GM10266 (cell line): ENCODE data around the gene CSH2.
"Not testable (repeated sequence)": the region's sequence is repeated elsewhere in the genome, so short reads cannot be mapped to it uniquely, and the experiment has no call there.

ENCODE experiments used
- DNase-seq: peaks from one replicate; pipeline ENCODE4 v3.0.0; 2012; ENCODE audit errors: extremely low spot score
- TF ChIP-seq, protein P1 (sequence below): IDR thresholded peaks from 2 replicates; pipeline ENCODE4 v1.5.1; 2012; ENCODE audit warnings: mild to moderate bottlenecking, low read depth; ENCODE audit not compliant: control insufficient read depth, insufficient read depth; ENCODE audit errors: missing control alignments

The CSH2 gene

GRCh38 chr17:63894821-63895220, 21.3 kb upstream of the CSH2 start:
- DNase-seq, result not testable (repeated sequence)

DNA sequence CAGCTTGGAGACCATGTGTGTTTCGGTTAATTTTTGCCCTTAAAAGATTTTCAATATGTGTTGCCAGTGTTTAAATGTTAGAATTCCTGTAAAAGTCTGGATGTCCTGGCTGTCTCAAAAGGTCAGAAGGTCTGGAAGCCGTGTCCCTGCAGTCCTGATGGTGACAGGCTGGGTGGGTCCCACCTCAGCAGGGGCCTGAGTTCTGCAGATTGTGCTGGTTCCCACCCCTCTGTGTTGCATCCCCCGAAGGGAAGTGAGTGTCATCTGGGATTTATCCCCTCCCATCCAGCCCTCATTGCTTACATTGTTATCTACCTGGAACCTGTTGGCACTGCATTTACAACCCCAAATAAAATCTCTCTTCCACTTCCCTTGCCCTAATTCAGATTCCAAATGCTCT, 20.5 kb upstream of the CSH2 start:
- DNase-seq, result not testable (repeated sequence)

DNA sequence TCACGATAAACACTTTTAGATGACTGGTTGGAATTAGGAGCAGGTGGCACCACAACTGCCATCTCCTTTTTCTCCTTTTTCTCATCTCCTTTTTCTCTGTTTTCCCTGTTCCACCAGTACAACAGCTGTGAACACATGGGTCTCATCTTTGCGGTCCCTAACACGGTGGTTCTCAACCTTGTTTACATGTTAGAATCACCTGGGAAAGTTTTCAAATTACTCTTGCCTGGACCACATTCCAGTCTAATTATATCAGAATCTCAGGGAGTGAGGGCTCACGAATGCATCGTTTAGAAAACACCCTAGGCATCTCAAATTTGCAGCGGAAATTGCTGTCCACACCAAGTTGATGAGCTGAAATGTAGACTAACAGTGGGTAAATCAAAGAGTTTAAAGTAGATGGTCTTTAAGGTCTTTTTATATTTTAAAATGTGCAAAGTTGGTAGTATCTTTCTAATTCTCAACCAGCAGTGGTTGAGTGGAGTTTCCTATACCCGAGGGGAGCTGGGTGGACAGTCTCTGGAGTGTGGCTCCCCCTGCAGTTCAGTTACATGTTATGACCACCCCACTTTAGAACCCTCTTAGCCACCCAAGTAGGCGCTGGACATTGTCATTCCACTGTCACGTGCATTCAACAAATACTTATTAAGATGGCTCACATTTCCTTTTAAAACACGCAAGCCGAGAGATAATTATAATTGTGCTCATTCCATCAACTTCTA, 19.0 kb upstream of the CSH2 start:
- DNase-seq, result not testable (repeated sequence)

DNA sequence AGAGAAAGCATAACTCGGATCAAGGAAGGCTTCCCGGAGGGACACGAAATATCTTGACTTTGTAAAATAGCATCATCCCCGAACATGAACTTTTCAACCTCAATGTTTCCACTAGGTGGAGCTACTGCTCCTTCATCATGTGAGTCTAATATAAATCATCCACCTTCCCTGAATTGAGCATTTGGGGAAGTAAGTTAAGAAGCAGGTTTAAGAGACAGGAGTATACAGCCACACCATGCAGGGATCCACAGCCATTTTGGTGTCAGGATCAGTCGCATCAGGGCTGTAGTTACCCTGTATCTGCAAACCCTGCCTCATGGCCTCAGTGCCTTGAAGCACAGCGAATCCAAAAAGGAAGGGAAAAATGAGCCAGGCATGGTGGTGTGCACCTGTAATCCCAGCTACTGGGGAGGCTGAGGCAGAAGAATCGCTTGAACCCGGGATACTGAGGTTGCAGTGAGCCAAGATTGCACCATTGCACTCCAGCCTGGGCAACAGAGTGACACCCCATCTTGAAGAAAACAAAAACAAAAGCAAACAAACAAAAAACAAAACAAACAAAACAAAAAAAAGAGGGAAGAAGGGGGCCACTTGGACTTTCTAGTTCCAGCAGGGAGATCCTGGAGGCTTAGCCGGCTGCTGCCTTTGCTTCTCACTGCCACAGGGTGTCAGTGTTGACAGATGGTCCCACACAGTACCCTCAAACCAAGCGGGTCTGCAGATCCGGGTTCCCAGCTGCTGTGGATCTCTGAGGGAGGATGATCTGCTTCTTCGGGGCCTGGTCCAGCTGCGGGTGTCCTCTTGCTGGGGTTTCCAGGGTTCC, 15.8 kb upstream of the CSH2 start:
- TF ChIP-seq, protein P1, sequence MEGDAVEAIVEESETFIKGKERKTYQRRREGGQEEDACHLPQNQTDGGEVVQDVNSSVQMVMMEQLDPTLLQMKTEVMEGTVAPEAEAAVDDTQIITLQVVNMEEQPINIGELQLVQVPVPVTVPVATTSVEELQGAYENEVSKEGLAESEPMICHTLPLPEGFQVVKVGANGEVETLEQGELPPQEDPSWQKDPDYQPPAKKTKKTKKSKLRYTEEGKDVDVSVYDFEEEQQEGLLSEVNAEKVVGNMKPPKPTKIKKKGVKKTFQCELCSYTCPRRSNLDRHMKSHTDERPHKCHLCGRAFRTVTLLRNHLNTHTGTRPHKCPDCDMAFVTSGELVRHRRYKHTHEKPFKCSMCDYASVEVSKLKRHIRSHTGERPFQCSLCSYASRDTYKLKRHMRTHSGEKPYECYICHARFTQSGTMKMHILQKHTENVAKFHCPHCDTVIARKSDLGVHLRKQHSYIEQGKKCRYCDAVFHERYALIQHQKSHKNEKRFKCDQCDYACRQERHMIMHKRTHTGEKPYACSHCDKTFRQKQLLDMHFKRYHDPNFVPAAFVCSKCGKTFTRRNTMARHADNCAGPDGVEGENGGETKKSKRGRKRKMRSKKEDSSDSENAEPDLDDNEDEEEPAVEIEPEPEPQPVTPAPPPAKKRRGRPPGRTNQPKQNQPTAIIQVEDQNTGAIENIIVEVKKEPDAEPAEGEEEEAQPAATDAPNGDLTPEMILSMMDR, result peak; percentile 54
- DNase-seq, result not testable (repeated sequence)

DNA sequence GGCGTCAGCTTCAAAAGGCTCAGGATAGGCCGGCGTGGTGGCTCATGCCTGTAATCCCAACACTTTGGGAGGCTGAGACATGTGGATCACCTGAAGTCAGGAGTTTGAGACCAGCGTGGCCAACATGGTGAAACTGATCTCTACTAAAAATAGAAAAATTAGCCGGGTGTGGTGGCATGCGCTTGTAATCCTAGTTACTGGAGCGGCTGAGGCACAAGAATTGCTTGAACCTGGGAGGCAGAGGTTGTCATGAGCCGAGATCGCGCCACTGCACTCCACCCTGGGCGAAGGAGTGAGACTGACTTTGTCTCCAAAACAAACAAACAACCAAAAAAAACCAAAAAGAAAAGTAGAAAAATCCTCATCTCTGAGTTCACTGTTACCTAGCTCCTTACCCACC, 11.6 kb upstream of the CSH2 start:
- DNase-seq, result not testable (repeated sequence)

GRCh38 chr17:63882626-63883126, 9.2 kb upstream of the CSH2 start:
- not testable (repeated sequence) for DNase-seq

DNA sequence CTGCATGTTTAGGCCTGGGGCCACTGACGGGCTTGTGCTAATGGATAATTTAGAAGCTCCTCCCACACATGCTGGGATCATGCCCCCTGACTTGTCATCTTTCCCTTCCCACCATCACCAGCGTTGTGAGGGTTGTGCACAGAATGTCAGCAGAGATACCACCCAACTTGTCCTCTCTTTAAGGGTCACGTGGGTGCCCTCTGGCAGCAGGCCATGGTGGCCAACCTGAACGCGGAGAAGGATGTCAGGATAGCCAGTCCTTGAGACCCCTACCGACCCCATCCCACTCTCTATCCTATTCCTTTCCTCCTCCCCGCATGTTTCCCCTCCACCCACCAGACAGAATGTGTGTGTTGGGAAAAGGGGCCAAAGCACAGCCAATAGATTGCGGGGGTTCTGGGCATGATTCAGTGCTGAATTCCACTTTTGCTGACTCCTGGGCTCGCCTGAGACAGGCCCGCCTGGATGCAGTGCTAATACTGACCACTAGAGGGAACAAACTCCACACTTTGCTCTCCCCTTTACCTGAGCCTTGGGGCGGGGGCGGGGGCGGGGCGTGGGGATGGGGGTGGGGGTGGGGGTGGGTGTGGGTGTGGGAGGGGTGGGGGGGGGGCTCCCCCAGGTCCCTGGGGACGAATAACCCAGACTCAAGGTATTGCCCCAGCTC, 8.6 kb upstream of the CSH2 start, which contains the start of gene GH2:
GH2 (minus strand) TSS at position 10 of the 667 bp plus-strand sequence. CDS start 143 bp downstream, outside the sequence.
- DNase-seq, result peak; percentile 78
- TF ChIP-seq, protein P1, result peak; percentile 70

GRCh38 chr17:63881337-63881736, 7.9 kb upstream of the CSH2 start:
- DNase-seq, result not testable (repeated sequence)

DNA sequence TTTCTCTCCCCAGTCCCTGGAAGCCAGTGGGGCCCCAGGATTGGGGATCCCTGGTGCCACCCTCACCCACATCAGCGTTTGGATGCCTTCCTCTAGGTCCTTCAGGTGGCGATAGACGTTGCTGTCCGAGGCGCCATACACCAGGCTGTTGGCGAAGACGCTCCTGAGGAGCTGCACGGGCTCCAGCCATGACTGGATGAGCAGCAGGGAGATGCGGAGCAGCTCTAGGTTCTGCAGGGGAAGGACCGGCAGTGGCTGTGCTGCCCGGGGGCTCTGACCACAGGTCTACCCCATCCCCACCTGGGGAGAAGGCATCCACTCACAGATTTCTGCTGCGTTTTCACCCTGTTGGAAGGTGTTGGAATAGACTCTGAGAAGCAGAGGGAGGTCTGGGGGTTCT, 7.2 kb upstream of the CSH2 start:
- DNase-seq, result no peak
- TF ChIP-seq, protein P1, result no peak

GRCh38 chr17:63878413-63878812, 4.9 kb upstream of the CSH2 start:
- not testable (repeated sequence) for DNase-seq

DNA sequence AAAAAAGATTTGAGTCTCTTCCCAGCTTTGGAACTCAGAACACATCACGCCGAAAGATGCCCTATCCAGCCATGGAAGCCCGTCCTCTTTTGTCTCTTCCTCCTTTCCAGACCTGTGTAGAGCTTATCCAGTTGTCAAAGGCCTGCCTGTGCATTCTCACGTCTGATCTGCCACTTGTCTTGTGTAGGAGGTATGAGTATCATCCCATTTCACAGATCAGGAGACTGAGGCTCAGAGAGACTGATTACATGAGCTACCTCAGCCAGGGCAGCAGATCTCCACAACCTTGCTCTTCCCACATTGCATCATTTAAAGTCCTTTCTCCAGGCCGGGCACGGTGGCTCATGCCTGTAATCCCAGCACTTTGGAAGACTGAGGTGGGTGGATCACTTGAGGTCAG, 1.2 kb upstream of the CSH2 start:
- not testable (repeated sequence) for DNase-seq

DNA sequence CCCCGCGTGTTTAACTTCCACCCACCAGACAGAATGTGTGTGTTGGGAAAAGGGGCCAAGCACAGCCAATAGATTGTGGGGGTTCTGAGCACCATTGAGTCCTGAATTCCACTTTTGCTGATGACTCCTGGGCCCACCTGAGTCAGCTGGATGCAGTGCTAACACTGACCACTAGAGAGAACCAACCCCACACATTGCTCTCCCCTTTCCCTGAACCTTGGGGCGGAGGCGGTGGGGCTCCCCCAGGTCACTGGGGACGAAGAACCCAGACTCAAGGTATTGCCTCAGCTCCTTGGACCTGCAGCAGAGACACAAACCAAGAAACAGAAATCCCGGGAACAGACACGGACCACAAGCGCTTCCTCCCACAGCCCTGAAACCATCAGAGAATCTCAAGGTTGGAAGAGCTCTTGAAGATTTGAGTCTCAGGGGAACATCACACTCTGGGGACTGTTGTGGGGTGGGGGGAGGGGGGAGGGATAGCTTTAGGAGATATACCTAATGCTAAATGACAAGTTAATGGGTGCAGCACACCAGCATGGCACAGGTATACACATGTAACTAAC, 667 bp upstream of the CSH2 start:
- DNase-seq, result not testable (repeated sequence)

DNA sequence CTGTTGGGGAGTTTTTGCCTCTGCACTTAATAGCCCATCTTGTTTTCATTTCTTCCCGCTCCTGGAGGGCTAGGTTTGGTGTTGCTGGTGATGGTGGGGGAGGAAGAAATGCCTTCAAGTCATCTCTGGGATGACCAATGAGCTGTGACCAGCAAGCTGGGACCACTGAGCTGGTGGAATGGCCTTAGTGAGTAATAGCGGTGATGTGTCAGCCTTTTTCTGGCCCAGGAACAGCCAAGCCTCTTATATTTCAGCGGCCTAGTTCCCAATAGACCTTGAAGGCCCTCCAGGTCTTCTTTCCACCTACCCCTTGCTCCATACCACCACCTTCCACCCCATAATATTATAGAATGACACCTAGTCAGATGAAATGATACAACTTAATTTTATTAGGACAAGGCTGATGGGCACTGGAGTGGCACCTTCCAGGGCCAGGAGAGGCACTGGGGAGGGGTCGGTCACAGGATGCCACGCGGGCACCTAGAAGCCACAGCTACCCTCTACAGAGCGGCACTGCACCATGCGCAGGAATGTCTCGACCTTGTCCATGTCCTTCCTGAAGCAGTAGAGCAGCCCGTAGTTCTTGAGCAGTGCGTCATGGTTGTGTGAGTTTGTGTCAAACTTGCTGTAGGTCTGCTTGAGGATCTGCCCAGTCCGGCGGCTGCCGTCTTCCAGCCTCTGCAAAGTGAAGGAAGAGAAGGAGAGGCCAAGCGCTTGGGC, 1.7 kb downstream of the CSH2 start:
- DNase-seq, result not testable (repeated sequence)

DNA sequence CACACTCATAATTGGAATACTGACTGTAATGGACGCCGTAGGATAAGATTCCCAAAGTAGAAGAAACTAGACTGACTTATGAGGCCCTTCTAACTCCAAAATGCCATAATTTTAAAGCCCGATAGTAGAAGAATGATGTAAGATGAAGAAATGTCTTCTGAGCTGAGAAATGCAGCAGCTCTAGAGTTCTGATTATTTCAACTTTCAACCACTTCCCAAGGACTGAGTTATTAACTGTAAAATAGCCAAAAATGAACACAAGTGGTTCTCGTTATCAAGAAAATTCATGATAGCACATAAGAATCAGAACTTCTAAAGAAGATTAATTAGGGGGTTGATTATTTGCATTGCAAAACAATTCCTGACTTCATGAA, 3.2 kb downstream of the CSH2 start:
- DNase-seq, result not testable (repeated sequence)

GRCh38 chr17:63869491-63870291, 3.8 kb downstream of the CSH2 start:
- DNase-seq, result not testable (repeated sequence)
